Activated CD8-positive, alpha-beta memory T cell treated with anti-CD3 and anti-CD28 coated beads, Interleukin-2, amount 50 U/mL, for 24 hours (primary cell): Measurements from ENCODE around the gene SMAD2.
A peak's percentile ranks its signal among the peaks of the same experiment; 100 is the strongest.

ENCODE experiments used
- DNase-seq: peaks from one replicate; pipeline ENCODE4 v3.0.0-alpha.2; 2020; ENCODE audit errors: extremely low read depth

SMAD2 gene

GRCh38 chr18:47932190-47932589 lies 1.7 kb upstream of the SMAD2 start:
- no peak for DNase-seq

DNA sequence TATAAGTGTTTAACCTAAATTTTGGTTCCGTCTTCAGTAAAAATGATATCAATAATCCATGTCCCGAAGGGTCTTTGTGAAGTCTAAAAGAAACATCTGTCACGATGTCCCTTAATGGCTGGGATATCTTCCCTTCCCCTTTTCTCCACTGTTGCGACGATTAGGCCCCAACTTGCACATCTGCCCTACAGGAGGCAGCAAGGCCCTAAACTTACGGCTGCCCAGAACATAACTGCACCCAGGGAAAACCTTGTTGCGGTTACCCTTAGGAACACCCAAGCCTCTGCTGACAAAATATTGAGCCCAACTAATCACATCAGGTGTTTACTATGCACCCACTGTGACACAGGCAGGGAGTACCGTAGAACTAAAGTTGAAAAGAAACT lies 1.3 kb upstream of the SMAD2 start:
- DNase-seq, result no peak

- peak; percentile 88 for DNase-seq
These were observed 665 bp upstream of the SMAD2 start for GRCh38 chr18:47930931-47931717.

DNA sequence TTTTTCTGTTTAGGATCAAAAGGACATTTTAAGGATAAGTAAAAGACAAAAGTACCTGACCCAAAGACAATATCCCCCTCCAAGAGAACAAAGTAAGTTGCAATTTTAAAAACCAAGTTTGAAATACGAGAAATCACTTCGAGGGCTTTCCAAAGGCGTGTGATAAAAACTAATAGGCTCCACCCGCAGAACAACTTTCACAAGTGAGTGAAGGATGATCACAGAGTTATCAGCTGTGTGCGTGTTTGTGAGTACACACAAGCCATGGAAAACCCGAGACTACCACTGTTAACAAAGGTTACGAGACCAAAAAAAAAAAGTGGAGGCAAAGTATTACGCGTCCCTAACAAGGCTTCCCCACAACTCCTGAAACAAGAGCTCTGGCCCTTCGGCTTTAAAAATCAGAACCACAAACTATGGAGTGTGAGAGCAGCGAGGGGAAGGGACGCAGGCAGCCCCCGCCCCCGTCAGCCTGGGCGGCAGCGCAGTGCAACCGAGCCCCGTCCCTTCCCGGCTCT lies 719 bp downstream of the SMAD2 start:
- no peak for DNase-seq

GRCh38 chr18:47928466-47928865 lies 2.0 kb downstream of the SMAD2 start:
- DNase-seq, result no peak

- no peak for DNase-seq
These were observed 4.2 kb downstream of the SMAD2 start for GRCh38 chr18:47926101-47926850.

DNA sequence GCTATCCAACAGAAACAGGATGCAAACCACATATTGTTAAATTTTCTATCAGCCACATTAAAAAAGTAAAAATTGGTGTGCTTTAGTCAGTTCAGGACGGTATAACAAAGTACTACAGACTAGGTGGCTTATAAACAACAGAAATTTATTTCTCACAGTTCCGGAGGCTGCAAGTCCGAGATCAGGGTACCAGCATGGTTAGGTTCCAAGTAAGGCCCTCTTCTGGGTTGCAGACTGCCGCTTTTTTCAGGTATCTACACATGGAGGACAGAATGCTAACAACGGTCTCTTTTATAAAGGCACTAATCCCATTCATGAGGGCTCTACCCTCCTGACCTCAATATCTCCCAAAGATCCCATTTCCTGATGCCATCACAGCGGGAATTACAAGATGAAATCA lies 10.5 kb downstream of the SMAD2 start:
- DNase-seq, result no peak

DNA sequence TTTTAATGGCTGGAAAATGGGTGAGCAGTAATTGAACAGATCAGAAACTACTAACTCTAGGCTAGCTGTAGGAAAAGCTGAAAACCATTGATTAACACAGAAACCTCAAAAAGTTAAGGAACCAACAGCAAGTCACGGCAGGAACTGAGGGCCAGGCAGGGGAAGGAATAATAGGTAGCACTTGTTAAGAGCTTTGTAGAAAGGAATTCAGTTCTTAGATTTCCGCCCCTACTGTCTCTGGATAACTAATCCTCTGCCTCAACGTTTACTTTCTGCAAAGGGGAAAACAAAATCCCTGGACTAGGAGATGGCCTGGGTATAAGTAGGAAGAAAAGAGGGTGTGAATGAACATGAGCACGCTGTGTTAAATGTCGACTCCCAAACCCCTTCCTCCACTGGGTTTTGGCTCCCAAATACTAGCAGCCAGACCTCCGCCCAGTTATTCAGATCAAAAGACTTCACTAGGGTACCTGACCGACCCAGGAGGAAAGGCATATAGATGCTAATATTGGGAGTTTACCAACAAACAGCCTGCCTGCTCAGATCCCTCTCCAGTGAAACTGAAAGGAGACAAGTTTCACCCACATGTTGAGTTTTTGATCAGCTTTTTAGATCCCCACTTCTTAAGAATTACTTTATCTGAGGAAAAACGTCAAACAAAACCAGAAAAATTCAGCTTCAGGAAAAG lies 12.4 kb downstream of the SMAD2 start:
- DNase-seq, result no peak

- DNase-seq, result no peak
These were observed 14.5 kb downstream of the SMAD2 start for GRCh38 chr18:47915930-47916329.

- DNase-seq, result no peak
These were observed 15.2 kb downstream of the SMAD2 start for GRCh38 chr18:47915229-47915628.

DNA sequence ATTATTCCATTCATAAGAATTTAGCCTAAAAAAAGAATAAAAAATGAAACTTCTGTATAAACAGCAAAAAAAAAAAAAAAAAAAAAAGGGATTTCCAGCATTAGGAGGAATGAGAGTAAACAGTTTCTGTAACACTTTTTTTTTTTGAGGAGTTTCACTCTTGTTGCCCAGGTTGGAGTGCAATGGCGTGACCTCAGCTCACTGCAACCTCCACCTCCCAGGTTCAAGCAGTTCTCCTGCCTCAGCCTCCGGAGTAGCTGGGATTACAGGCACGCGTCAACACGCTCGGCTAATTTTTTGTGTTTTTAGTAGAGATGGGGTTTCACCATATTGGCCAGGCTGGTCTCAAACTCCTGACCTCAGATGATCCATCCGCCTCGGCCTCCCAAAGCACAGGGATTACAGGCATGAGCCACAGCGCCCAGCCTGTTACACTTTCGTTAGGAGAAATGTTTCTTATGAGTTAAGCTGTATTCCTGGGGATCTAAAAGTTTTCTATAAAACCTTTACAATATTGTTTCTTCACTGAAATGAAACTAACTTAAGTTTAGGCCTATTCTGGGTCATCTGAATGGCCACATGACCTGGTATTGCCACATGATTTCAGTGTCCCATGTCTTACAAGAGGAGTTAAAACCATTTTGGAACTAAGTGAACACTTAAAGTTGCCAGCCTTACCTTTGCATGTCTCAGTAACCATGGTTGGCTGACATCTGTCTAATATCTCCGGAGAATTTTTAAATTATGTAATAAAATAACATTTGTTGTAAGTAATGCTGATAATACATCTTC lies 17.5 kb downstream of the SMAD2 start:
- DNase-seq, result no peak

GRCh38 chr18:47912343-47912742 lies 18.1 kb downstream of the SMAD2 start:
- DNase-seq, result no peak

DNA sequence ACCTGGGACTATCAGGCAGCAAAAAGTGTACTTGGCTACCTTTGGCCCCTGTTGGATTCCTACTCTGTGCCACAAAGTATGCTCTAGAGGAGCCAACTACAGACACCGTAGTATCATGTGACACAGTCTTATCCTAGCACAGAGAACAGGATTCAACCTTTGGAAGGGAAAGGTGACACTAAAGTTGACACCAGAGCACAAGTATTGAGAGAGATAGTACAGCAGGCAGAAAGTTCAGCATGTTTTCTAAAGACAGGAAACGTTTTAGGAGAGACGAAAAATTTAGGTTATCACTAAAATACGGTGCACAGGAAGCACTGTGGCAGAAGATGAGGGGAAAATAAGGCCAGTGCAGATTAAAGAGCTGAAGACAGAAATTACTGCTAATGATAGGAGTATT lies 18.6 kb downstream of the SMAD2 start:
- DNase-seq, result no peak

- DNase-seq, result no peak
These were observed 21.0 kb downstream of the SMAD2 start for GRCh38 chr18:47909484-47909883.

GRCh38 chr18:47908592-47908991 lies 21.9 kb downstream of the SMAD2 start:
- no peak for DNase-seq

DNA sequence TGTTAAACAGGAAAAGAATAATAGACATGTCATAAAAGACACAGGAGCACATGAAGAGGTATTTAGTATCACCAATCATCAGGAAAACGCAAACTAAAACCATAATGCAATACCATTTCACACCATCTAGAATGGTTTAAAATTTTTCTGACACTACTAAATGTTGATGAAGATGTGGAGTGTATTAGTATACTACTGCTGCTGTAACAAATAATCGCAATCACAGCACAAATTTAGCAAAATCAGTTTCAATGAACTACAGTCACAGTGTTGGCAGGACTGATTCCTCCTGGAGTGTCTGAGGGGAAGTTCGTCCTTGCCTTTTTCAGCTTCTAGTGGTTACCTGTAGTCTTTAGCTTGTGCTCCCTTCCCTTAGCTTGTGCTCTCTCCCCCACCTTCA lies 24.1 kb downstream of the SMAD2 start:
- DNase-seq, result no peak

GRCh38 chr18:47903809-47904208 lies 26.6 kb downstream of the SMAD2 start:
- no peak for DNase-seq

DNA sequence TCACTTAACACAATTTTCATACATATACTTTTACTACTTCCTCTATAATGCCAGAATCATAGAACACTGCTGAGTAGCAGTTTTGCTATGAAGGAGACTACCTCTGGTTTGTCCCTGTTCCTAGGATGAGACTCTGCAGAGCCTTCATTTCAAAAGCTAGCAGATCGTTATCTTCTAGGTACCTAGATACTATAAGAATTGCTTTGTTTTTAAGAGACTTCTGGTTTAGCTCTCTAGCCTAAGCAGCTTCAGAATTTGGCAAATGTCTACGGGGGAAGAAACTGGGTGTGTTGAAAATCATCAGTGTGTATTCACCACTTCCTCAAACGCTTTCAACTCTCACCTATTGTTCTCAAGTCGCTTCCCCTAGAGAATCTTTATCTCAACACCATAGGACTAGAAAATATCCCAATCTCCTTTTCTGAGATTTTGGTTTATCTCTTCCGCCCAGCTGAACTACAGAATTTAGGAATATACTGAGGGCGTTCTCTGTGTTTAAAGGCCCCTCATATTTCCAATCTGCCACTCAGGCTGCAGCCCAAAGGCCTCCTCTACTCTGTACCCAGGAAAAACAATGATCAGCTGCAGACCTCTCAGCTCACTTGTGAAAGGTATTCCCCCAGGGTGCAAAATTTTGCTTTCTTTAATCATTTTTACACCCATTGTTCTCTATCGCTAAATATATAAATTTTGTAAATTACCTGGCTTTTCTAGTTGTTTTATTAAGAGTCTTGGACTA lies 28.7 kb downstream of the SMAD2 start:
- no peak for DNase-seq

DNA sequence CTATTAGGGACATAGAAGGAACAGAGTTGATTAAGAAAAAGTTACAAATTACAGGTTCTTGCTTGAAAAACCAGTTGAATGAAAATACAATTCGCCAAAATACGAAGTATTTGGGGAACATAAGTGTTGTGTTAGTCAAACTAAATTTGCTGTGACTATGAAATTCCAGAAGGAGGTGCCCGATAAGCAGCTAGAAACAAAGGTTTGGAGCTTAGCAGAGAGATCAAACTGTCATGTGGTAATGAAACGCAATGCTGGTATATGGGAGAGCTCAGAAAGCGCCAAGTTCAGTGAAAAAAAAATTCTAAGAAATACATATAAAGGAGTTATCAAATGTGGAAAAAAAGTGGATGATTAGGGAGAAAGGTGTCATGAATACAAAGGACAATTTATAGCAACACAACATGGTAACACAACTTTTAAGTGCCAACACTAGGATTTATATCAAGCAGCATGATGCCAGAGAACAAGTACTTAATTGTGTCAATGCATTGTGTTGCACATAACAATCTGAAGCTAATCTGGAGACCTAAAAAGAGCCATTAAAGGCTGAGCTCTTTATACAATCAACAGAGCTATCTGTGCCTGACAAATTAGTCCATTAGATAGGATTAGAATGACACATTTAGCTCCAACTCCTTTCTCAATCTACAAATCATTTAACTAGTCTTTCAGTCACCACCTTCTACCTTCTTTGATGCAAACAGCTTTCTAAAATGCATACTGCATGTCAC lies 31.2 kb downstream of the SMAD2 start:
- no peak for DNase-seq

DNA sequence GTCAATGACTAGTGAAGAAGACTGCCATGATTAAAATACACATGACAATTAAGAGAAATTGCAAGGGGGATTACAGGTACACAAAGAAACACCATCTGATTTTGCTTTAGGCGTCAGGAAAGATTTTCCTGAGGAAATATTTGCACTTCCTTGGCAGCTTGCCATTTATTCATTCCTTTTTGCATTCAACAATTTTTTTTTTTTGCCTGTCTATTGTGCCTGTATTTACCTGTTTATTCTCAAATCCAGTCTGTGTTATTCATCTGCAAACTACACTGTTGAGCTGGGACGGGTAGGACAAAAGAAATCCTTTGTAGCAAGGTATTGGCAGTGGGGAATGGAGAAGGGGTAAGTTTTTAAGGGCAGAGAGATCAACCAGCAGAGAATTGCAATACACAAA lies 31.8 kb downstream of the SMAD2 start:
- DNase-seq, result no peak
